HCT116 (cell line): ENCODE data around the gene BAZ1B. TPM values are rescaled to one million over a fixed set of nuclear protein-coding genes. Genes with fewer than 3 reads are reported as not detected.

ENCODE experiments used
- ATAC-seq: fragments of 200-7000 bp; cut with Tn5 transposase; 2 replicates; pipeline ENCODE4 v1.9.1; 2020; ENCODE audit warnings: mild to moderate bottlenecking, moderate library complexity
- BruUV-seq: library from RNA; stranded (reverse); fragments of 400-500 nt; replicated peaks from 2 replicates; lab custom pipeline; 2021; lab: Mats Ljungman, UMichigan
- CTCF ChIA-PET: fragments of 300-600 bp; sonication (Branson Sonifier 250); formaldehyde crosslinking; loops from one replicate; lab custom pipeline; 2021; ENCODE audit warnings: antibody characterized with exemption; lab: Charles Lee
- POLR2A ChIA-PET: fragments of 300-600, 350-600 bp; sonication (Branson Sonifier 250); formaldehyde crosslinking; loops from one replicate; lab custom pipeline; 2021; ENCODE audit warnings: antibody characterized with exemption; lab: Charles Lee
- RAD21 ChIA-PET, 2 experiments: fragments of 300-600 bp; sonication (Branson Sonifier 250); formaldehyde crosslinking; loops; one replicate each; lab custom pipeline; 2023; ENCODE audit warnings: low total read pairs in 2 of 2; ENCODE audit not compliant: uncharacterized antibody in 2 of 2, unreplicated experiment in 2 of 2, low non-redundant PET in 1 of 2; lab: Charles Lee
- DNase-seq: peaks from one replicate; pipeline ENCODE4 v3.0.0-alpha.2; 2010; ENCODE audit warnings: low read depth, low spot score
- H2AFZ ChIP-seq: fragments of 200-600 bp; shearing (Covaris generic), sonication (generic); 2 replicates; pipeline ENCODE4 v1.6.1; 2017; ENCODE audit warnings: low read depth, mixed run types, mixed read lengths, antibody characterized with exemption, low read length; ENCODE audit not compliant: poor library complexity, severe bottlenecking
- H3K27ac ChIP-seq: 2 replicates; pipeline ENCODE4 v1.5.1; 2012; ENCODE audit warnings: low read depth, low read length
- H3K27me3 ChIP-seq: fragments of 200-600 bp; sonication (generic); 2 replicates; pipeline ENCODE4 v1.6.1; 2016; ENCODE audit warnings: mixed run types, low read length, mixed read lengths; ENCODE audit not compliant: insufficient read depth
- H3K36me3 ChIP-seq, 2 experiments: fragments of 200-500 bp in 1 of 2; fragments of 200-600 bp in 1 of 2; sonication (Bioruptor generic) in 1 of 2; sonication (generic) in 1 of 2; 2 replicates each; pipeline versions ENCODE4 v1.5.1 to v1.6.1; 2014 to 2016; ENCODE audit warnings: low read length in 2 of 2, inconsistent platforms in 1 of 2, mixed read lengths in 1 of 2, mixed run types in 1 of 2; ENCODE audit not compliant: insufficient read depth in 2 of 2, control insufficient read depth in 1 of 2
- H3K4me1 ChIP-seq, 2 experiments: fragments of 200-600 bp in 1 of 2; sonication (generic) in 1 of 2; 2 replicates each; pipeline versions ENCODE4 v1.5.1 to v1.6.1; 2012 to 2017; ENCODE audit warnings: low read length in 2 of 2, inconsistent platforms in 1 of 2, mild to moderate bottlenecking in 1 of 2, mixed read lengths in 1 of 2, mixed run types in 1 of 2, moderate library complexity in 1 of 2; ENCODE audit not compliant: insufficient read depth in 2 of 2, control insufficient read depth in 1 of 2
- H3K4me2 ChIP-seq: fragments of 200-600 bp; sonication (generic); 2 replicates; pipeline ENCODE4 v1.6.1; 2017; ENCODE audit warnings: mixed run types, low read length, mixed read lengths
- H3K4me3 ChIP-seq, 2 experiments: fragments of 200-600 bp in 1 of 2; sonication (generic) in 1 of 2; replicated peaks in 1 of 2; 2 replicates each; pipeline ENCODE4 v1.5.1; 2011 to 2016; ENCODE audit warnings: low read length in 2 of 2, control low read depth in 1 of 2, low read depth in 1 of 2, mild to moderate bottlenecking in 1 of 2, mixed read lengths in 1 of 2, mixed run types in 1 of 2
- H3K79me2 ChIP-seq: fragments of 200-600 bp; sonication (generic); 2 replicates; pipeline ENCODE4 v1.6.1; 2017; ENCODE audit warnings: mild to moderate bottlenecking, mixed run types, low read length, moderate library complexity, mixed read lengths; ENCODE audit not compliant: insufficient read depth
- H3K9ac ChIP-seq: fragments of 200-600 bp; sonication (generic); 2 replicates; pipeline ENCODE4 v1.6.1; 2016; ENCODE audit warnings: low read length, mixed read lengths
- H3K9me2 ChIP-seq: fragments of 200-600 bp; sonication (generic), shearing (Covaris generic); 2 replicates; pipeline ENCODE4 v1.6.1; 2017; ENCODE audit warnings: mixed run types, mild to moderate bottlenecking, moderate library complexity; ENCODE audit not compliant: insufficient read depth
- H3K9me3 ChIP-seq, 2 experiments: fragments of 200-500 bp in 1 of 2; fragments of 200-600 bp in 1 of 2; sonication (Bioruptor generic) in 1 of 2; sonication (generic) in 1 of 2; 2 replicates each; pipeline ENCODE4 v1.6.1; 2014 to 2017; ENCODE audit warnings: low read length in 2 of 2, mixed read lengths in 2 of 2, inconsistent platforms in 1 of 2, low read depth in 1 of 2, mild to moderate bottlenecking in 1 of 2, mixed run types in 1 of 2, moderate library complexity in 1 of 2; ENCODE audit not compliant: control insufficient read depth in 1 of 2, insufficient read depth in 1 of 2
- H4K20me1 ChIP-seq: fragments of 200-600 bp; sonication (generic), shearing (Covaris generic); 2 replicates; pipeline ENCODE4 v1.6.1; 2017; ENCODE audit warnings: mixed run types, mild to moderate bottlenecking, moderate library complexity; ENCODE audit not compliant: insufficient read depth
- CBX3 ChIP-seq: IDR thresholded peaks from 2 replicates; pipeline ENCODE4 v1.6.1; 2012; ENCODE audit warnings: low read depth
- EGR1 ChIP-seq: IDR thresholded peaks from 2 replicates; pipeline ENCODE4 v1.6.1; 2012; ENCODE audit warnings: low read depth
- ELF1 ChIP-seq: IDR thresholded peaks from 2 replicates; pipeline ENCODE4 v1.6.1; 2012; ENCODE audit warnings: low read depth, borderline replicate concordance
- EZH2phosphoT487 ChIP-seq: fragments of 200-600 bp; IDR thresholded peaks from 2 replicates; pipeline ENCODE4 v1.6.1; 2018; ENCODE audit warnings: antibody characterized with exemption, borderline replicate concordance
- FOSL1 ChIP-seq: IDR thresholded peaks from 2 replicates; pipeline ENCODE4 v1.6.1; 2012; ENCODE audit warnings: low read depth
- MAX ChIP-seq: IDR thresholded peaks from 2 replicates; pipeline ENCODE4 v1.6.1; 2012
- POLR2A ChIP-seq: IDR thresholded peaks from 2 replicates; pipeline ENCODE4 v1.7.0; 2011; ENCODE audit warnings: borderline replicate concordance; ENCODE audit not compliant: insufficient read depth, insufficient read length; ENCODE audit errors: extremely low read depth
- POLR2AphosphoS5 ChIP-seq: IDR thresholded peaks from 2 replicates; pipeline ENCODE4 v1.6.1; 2011; ENCODE audit warnings: mild to moderate bottlenecking, low read depth, low read length, moderate library complexity
- SIN3A ChIP-seq: IDR thresholded peaks from 2 replicates; pipeline ENCODE4 v1.6.1; 2012; ENCODE audit warnings: low read depth
- SRF ChIP-seq: IDR thresholded peaks from 2 replicates; pipeline ENCODE4 v1.6.1; 2012; ENCODE audit warnings: low read depth
- TCF7L2 ChIP-seq: IDR thresholded peaks from 2 replicates; pipeline ENCODE4 v1.7.0; 2011; ENCODE audit warnings: borderline replicate concordance, inconsistent platforms; ENCODE audit not compliant: insufficient read depth, insufficient read length; ENCODE audit errors: extremely low read depth
- YY1 ChIP-seq: IDR thresholded peaks from 2 replicates; pipeline ENCODE4 v1.6.1; 2011; ENCODE audit warnings: low read length, low read depth, moderate library complexity, mild to moderate bottlenecking; ENCODE audit not compliant: insufficient replicate concordance; ENCODE audit errors: extremely low read depth
- ZBTB33 ChIP-seq: IDR thresholded peaks from 2 replicates; pipeline ENCODE4 v1.6.1; 2011; ENCODE audit warnings: mild to moderate bottlenecking, low read length, moderate library complexity; ENCODE audit not compliant: insufficient replicate concordance; ENCODE audit errors: extremely low read depth
- ZFX ChIP-seq: fragments of 450-650 bp; IDR thresholded peaks from 2 replicates; pipeline ENCODE4 v1.6.1; 2017
- ZNF274 ChIP-seq: fragments of 200-500 bp; sonication (Bioruptor generic); IDR thresholded peaks from 2 replicates; pipeline ENCODE4 v1.6.1; 2014; ENCODE audit warnings: mild to moderate bottlenecking, low read depth, low read length, inconsistent platforms
- intact Hi-C: fragments of 100-400 bp; cut with micrococcal nuclease; formaldehyde crosslinking; loops from 2 replicates; pipeline ENCODE4 v1.10.0; 2022
- total RNA-seq: library from RNA; stranded (reverse); gene quantifications from one replicate; pipeline ENCODE4 v1.2.1, GENCODE V29; 2021; ENCODE audit not compliant: unreplicated experiment

BAZ1B gene
- total RNA-seq, 1 experiment from 2014 or later, result 81.1 TPM

GRCh38 chr7:73560109-73560835, 38.2 kb upstream of the BAZ1B start:
- intact Hi-C loops, result no loop called here
- DNase-seq (no peak), ATAC-seq (no peak)
- ChIA-PET RAD21 (no interaction called here), CTCF (no interaction called here), POLR2A (interaction anchor here (1.2 to 1.5 kb wide), 2 partner anchors 11 to 18 kb away, joined by 3 read pairs; partner anchors contain the start of gene TBL2)
- 0 out of 2 replicates have a peak overlapping the region, but pooled peaks have one; percentile 20 for H3K27ac ChIP-seq
- H3K4me3 ChIP-seq, result no peak overlapping the region
- H3K9me2 ChIP-seq, result no peaks in the 10 kb centered on the region
- no peaks in the 10 kb centered on the region for H3K9me3 ChIP-seq
- no peaks in the 10 kb centered on the region for H3K27me3 ChIP-seq
- no peak overlapping the region for H2AFZ ChIP-seq
- peaks cover 22 to 47% of the 10 kb centered on the region in 2 experiments for H3K4me1 ChIP-seq
- H3K9ac ChIP-seq, result no peak overlapping the region
- no peaks in the 10 kb centered on the region; a peak in 1 of 4 replicates for H3K36me3 ChIP-seq
- H3K4me2 ChIP-seq, result peak overlapping the region; percentile 49
- H3K79me2 ChIP-seq, result peaks cover 17% of the 10 kb centered on the region
- TF ChIP-seq ELF1 (no peak), SRF (no peak), POLR2A (no peak), POLR2AphosphoS5 (no peak)
- no TSS peak for BruUV-seq
- H4K20me1 ChIP-seq, result no peaks in the 10 kb centered on the region

GRCh38 chr7:73557397-73558257, 35.5 kb upstream of the BAZ1B start, which contains the start of gene BCL7B:
Gene BCL7B (minus strand): TSS chr7:73557690. CDS start chr7:73557578, 112 bp downstream.
- Histone ChIP-seq H3K27me3 (no peaks in the 10 kb centered on the region), H3K9ac (peak within 1 kb of the TSS; percentile 89), H3K4me2 (peak within 1 kb of the TSS; percentile 90), H3K9me3 (no peaks in the 10 kb centered on the region), H3K9me2 (no peaks in the 10 kb centered on the region), H4K20me1 (no peaks in the 10 kb centered on the region), H3K36me3 (peaks cover 0 to 4% of the 10 kb centered on the region in 2 experiments; a peak in 3 of 4 replicates), H3K4me1 (peaks cover 16 to 35% of the 10 kb centered on the region in 2 experiments), H2AFZ (peak within 1 kb of the TSS; percentile 52), H3K27ac (peak within 1 kb of the TSS; percentile 99), H3K4me3 (peak within 1 kb of the TSS; percentile 94 to 99), H3K79me2 (peaks cover 44% of the 10 kb centered on the region)
- intact Hi-C loops, result loop anchor here (1.0 kb wide), 1 partner anchor 35 kb away; the partner anchor contains the start of gene BAZ1B
- CTCF ChIA-PET, result no interaction called here
- TSS peak; percentile 92 for BruUV-seq
- DNase-seq (peak; percentile 32), ATAC-seq (peak; percentile 76)
- RAD21 ChIA-PET, result no interaction called here
- POLR2A ChIA-PET, result interaction anchor here (0.8 to 1.0 kb wide), 2 partner anchors 9 to 10 kb away, joined by 3 read pairs; no protein-coding TSS in a partner anchor
- TF ChIP-seq POLR2AphosphoS5, result peak; percentile 73
- peak; percentile 50 for TF ChIP-seq POLR2A
- no peak for TF ChIP-seq YY1
- TF ChIP-seq EGR1, result no peak
- peak; percentile 96 for TF ChIP-seq MAX
- no peak for TF ChIP-seq TCF7L2
- TF ChIP-seq ZNF274, result no peak
- TF ChIP-seq EZH2phosphoT487, result no peak
- TF ChIP-seq SIN3A, result no peak
- no peak for TF ChIP-seq FOSL1
- TF ChIP-seq CBX3, result peak; percentile 62; the same call in 1 of the 2 replicates
- no peak for TF ChIP-seq ZBTB33
- peak; percentile 34; the same call in 1 of the 2 replicates for TF ChIP-seq ZFX
